SK-N-SH (cell line): ENCODE measurements around the gene TMEM132D. TPM values are rescaled to one million over a fixed set of nuclear protein-coding genes. Genes with fewer than 3 reads are reported as not detected.

Experiments
- CTCF ChIA-PET: fragments of 300-600, 350-600 bp; formaldehyde crosslinking; extraction: SDS; loops from one replicate; lab custom pipeline; 2021; lab: Yijun Ruan, JAX
- POLR2A ChIA-PET: fragments of 350-600 bp; sonication (Branson Sonifier 250); formaldehyde crosslinking; extraction: SDS; loops from one replicate; lab custom pipeline; 2020; ENCODE audit warnings: antibody characterized with exemption, inconsistent platforms; lab: Yijun Ruan, JAX
- DNase-seq: peaks from one replicate; pipeline ENCODE4 v3.0.0; 2012
- H2AFZ ChIP-seq: fragments of 200-600 bp; sonication (generic); 2 replicates; pipeline ENCODE4 v1.8.1; 2016; ENCODE audit warnings: antibody characterized with exemption, mild to moderate bottlenecking, low read depth
- H3F3A ChIP-seq: fragments of 200-600 bp; sonication (generic); replicated peaks from 2 replicates; pipeline ENCODE3; 2016; ENCODE audit warnings: antibody characterized with exemption, mild to moderate bottlenecking; ENCODE audit not compliant: insufficient read depth
- H3K27ac ChIP-seq, 2 experiments: fragments of 200-500 bp in 1 of 2; fragments of 200-600 bp in 1 of 2; sonication (Bioruptor generic) in 1 of 2; sonication (generic), shearing (Covaris generic) in 1 of 2; 2 replicates each; pipeline versions ENCODE4 v1.5.1 to v1.6.1; 2014 to 2016; ENCODE audit warnings: low read depth in 2 of 2, inconsistent platforms in 1 of 2, low read length in 1 of 2, mild to moderate bottlenecking in 1 of 2, mixed read lengths in 1 of 2
- H3K27me3 ChIP-seq: fragments of 200-600 bp; sonication (generic), shearing (Covaris generic); 2 replicates; pipeline ENCODE4 v1.6.1; 2016; ENCODE audit warnings: mixed run types; ENCODE audit not compliant: insufficient read depth
- H3K36me3 ChIP-seq, 2 experiments: fragments of 200-500 bp in 1 of 2; fragments of 200-600 bp in 1 of 2; sonication (Bioruptor generic) in 1 of 2; sonication (generic) in 1 of 2; replicated peaks in 1 of 2; 2 replicates each; pipeline versions ENCODE3 to v1.5.1; 2014 to 2016; ENCODE audit warnings: low read length in 1 of 2, mild to moderate bottlenecking in 1 of 2; ENCODE audit not compliant: insufficient read depth in 2 of 2, control insufficient read depth in 1 of 2
- H3K4me1 ChIP-seq, 2 experiments: fragments of 200-500 bp in 1 of 2; fragments of 200-600 bp in 1 of 2; sonication (Bioruptor generic) in 1 of 2; sonication (generic), shearing (Covaris generic) in 1 of 2; 2 replicates each; pipeline versions ENCODE4 v1.5.1 to v1.6.1; 2014 to 2016; ENCODE audit warnings: low read depth in 1 of 2, low read length in 1 of 2, mixed run types in 1 of 2; ENCODE audit not compliant: insufficient read depth in 2 of 2, control insufficient read depth in 1 of 2
- H3K4me2 ChIP-seq: fragments of 200-600 bp; sonication (generic), shearing (Covaris generic); 2 replicates; pipeline ENCODE4 v1.6.1; 2017; ENCODE audit warnings: mixed run types
- H3K4me3 ChIP-seq, 2 experiments: fragments of 200-500 bp in 1 of 2; fragments of 200-600 bp in 1 of 2; sonication (Bioruptor generic) in 1 of 2; sonication (generic), shearing (Covaris generic) in 1 of 2; 2 replicates each; pipeline versions ENCODE4 v1.5.1 to v1.8.1; 2014 to 2016; ENCODE audit warnings: low read depth in 2 of 2, inconsistent platforms in 1 of 2, low read length in 1 of 2, mild to moderate bottlenecking in 1 of 2, mixed read lengths in 1 of 2, moderate library complexity in 1 of 2
- H3K79me2 ChIP-seq: fragments of 200-600 bp; sonication (generic); 2 replicates; pipeline ENCODE4 v1.8.1; 2017; ENCODE audit warnings: mild to moderate bottlenecking; ENCODE audit not compliant: insufficient read depth
- H3K9ac ChIP-seq: fragments of 200-600 bp; sonication (generic); 2 replicates; pipeline ENCODE4 v1.6.1; 2017; ENCODE audit warnings: mixed run types
- H3K9me2 ChIP-seq: fragments of 200-600 bp; sonication (generic); 2 replicates; pipeline ENCODE4 v1.6.1; 2017; ENCODE audit warnings: mixed run types
- H3K9me3 ChIP-seq: fragments of 200-600 bp; sonication (generic); 2 replicates; pipeline ENCODE4 v1.6.1; 2017; ENCODE audit warnings: mixed run types, mild to moderate bottlenecking, moderate library complexity
- H4K20me1 ChIP-seq: fragments of 200-600 bp; sonication (generic); 2 replicates; pipeline ENCODE4 v1.6.1; 2017; ENCODE audit warnings: mild to moderate bottlenecking, mixed run types; ENCODE audit not compliant: insufficient read depth
- ELF1 ChIP-seq: IDR thresholded peaks from 2 replicates; pipeline ENCODE4 v1.4.0; 2012
- FOSL2 ChIP-seq: IDR thresholded peaks from 2 replicates; pipeline ENCODE4 v1.4.0; 2012; ENCODE audit warnings: low read depth, mild to moderate bottlenecking, moderate library complexity, borderline replicate concordance
- GABPA ChIP-seq: IDR thresholded peaks from 2 replicates; pipeline ENCODE4 v1.4.0; 2012; ENCODE audit warnings: low read depth, mild to moderate bottlenecking
- JUND ChIP-seq: IDR thresholded peaks from 2 replicates; pipeline ENCODE4 v1.4.0; 2012
- MAX ChIP-seq: IDR thresholded peaks from 2 replicates; pipeline ENCODE4 v1.4.0; 2012; ENCODE audit warnings: low read depth
- NRF1 ChIP-seq: IDR thresholded peaks from 2 replicates; pipeline ENCODE4 v1.6.1; 2012; ENCODE audit warnings: low read depth, mild to moderate bottlenecking, low read length
- POLR2AphosphoS5 ChIP-seq: IDR thresholded peaks from 2 replicates; pipeline ENCODE4 v1.6.1; 2012; ENCODE audit warnings: low read depth, low read length
- REST ChIP-seq: IDR thresholded peaks from 2 replicates; pipeline ENCODE4 v1.6.1; 2012; ENCODE audit warnings: mild to moderate bottlenecking, low read depth, low read length, moderate library complexity
- SIN3A ChIP-seq: IDR thresholded peaks from 2 replicates; pipeline ENCODE4 v1.6.1; 2012; ENCODE audit warnings: low read depth, mild to moderate bottlenecking, low read length, moderate library complexity, borderline replicate concordance
- SMC3 ChIP-seq: IDR thresholded peaks from 2 replicates; pipeline ENCODE4 v1.6.1; 2012; ENCODE audit warnings: low read depth, low read length, improper control_type of control experiment
- TAF1 ChIP-seq: IDR thresholded peaks from 2 replicates; pipeline ENCODE4 v1.6.1; 2012; ENCODE audit warnings: low read depth, mild to moderate bottlenecking, low read length, moderate library complexity, borderline replicate concordance
- YY1 ChIP-seq: IDR thresholded peaks from 2 replicates; pipeline ENCODE4 v1.4.0; 2012; ENCODE audit warnings: low read depth, mild to moderate bottlenecking
- ZBTB33 ChIP-seq: IDR thresholded peaks from 2 replicates; pipeline ENCODE4 v1.4.0; 2012; ENCODE audit warnings: low read depth, borderline replicate concordance
- WGBS: methylation state at CpG from one replicate; pipeline ENCODE4 v1.1.6; 2017; ENCODE audit warnings: low lambda C conversion rate; 5-methylcytosine and 5-hydroxymethylcytosine counted together
- polyA plus RNA-seq, 3 experiments: library from polyadenylated mRNA; depleted of rRNA; stranded (reverse); fragments of >200 nt; gene quantifications; 2 replicates each; pipeline ENCODE4 v1.2.3, GENCODE V29; 2012

TMEM132D gene
- polyA plus RNA-seq, 1 of the 3 experiments (the other 2 are of a cell fraction), result not detected

GRCh38 chr12:129746318-129746717, 157.5 kb downstream of the TMEM132D start:
- ChIA-PET CTCF (no interaction called here), POLR2A (no interaction called here)
- Histone ChIP-seq H3K27me3 (no peaks in the 10 kb centered on the region), H3K9me3 (no peaks in the 10 kb centered on the region), H3K4me2 (no peak overlapping the region), H3K9me2 (no peaks in the 10 kb centered on the region), H4K20me1 (no peaks in the 10 kb centered on the region), H3K4me1 (no peaks in the 10 kb centered on the region), H3K9ac (no peak overlapping the region), H3K36me3 (no peaks in the 10 kb centered on the region), H3F3A (no peaks in the 10 kb centered on the region), H3K4me3 (no peak overlapping the region), H2AFZ (no peak overlapping the region), H3K79me2 (no peaks in the 10 kb centered on the region), H3K27ac (no peak overlapping the region)
- no peak for DNase-seq
- no peak for TF ChIP-seq SMC3
- no peak for TF ChIP-seq NRF1
- no peak for TF ChIP-seq TAF1
- no peak for TF ChIP-seq POLR2AphosphoS5
- no peak for TF ChIP-seq ZBTB33
- no peak for TF ChIP-seq GABPA
- no peak for TF ChIP-seq MAX
- 8% methylated on average over 4 of the region's 4 CpGs for WGBS

GRCh38 chr12:129729170-129729569, 174.7 kb downstream of the TMEM132D start:
- no peak for DNase-seq
- H3K79me2 ChIP-seq, result no peaks in the 10 kb centered on the region
- 39% methylated on average over 2 of the region's 2 CpGs for WGBS
- no peak overlapping the region for H3K27ac ChIP-seq
- no peaks in the 10 kb centered on the region for H3K36me3 ChIP-seq
- H3K27me3 ChIP-seq, result no peaks in the 10 kb centered on the region
- no peak overlapping the region for H3K4me3 ChIP-seq
- ChIA-PET CTCF (interaction anchor here (0.6 kb wide), 1 partner anchor 630 kb away, joined by 3 read pairs; no protein-coding TSS in a partner anchor), POLR2A (no interaction called here)
- no peak overlapping the region for H2AFZ ChIP-seq
- no peaks in the 10 kb centered on the region for H3K9me2 ChIP-seq
- no peak overlapping the region for H3K4me2 ChIP-seq
- TF ChIP-seq ELF1, result no peak
- TF ChIP-seq SIN3A, result no peak
- TF ChIP-seq YY1, result no peak
- TF ChIP-seq REST, result no peak
- TF ChIP-seq FOSL2, result no peak
- no peak for TF ChIP-seq JUND
- no peaks in the 10 kb centered on the region for H3F3A ChIP-seq
- no peak overlapping the region for H3K9ac ChIP-seq
- H3K9me3 ChIP-seq, result no peaks in the 10 kb centered on the region
- H3K4me1 ChIP-seq, result no peaks in the 10 kb centered on the region
- no peaks in the 10 kb centered on the region for H4K20me1 ChIP-seq
